Endothelial cell of umbilical vein (primary cell): Measurements from ENCODE around the gene RIMBP2. TPM values are rescaled to one million over a fixed set of nuclear protein-coding genes. Genes with fewer than 3 reads are reported as not detected.

Experiments used
- BruUV-seq: library from RNA; stranded (reverse); fragments of 400-500 nt; replicated peaks from 2 replicates; lab custom pipeline; 2021; lab: Mats Ljungman, UMichigan
- CTCF ChIA-PET: fragments of 300-600, 350-600 bp; sonication (Branson Sonifier 250); formaldehyde crosslinking; loops from one replicate; lab custom pipeline; 2021; ENCODE audit warnings: antibody characterized with exemption, inconsistent platforms; lab: Charles Lee
- POLR2A ChIA-PET: fragments of 300-600, 350-600 bp; sonication (Branson Sonifier 250); formaldehyde crosslinking; loops from one replicate; lab custom pipeline; 2021; ENCODE audit warnings: antibody characterized with exemption, inconsistent platforms; lab: Charles Lee
- DNase-seq: peaks from one replicate; pipeline ENCODE4 v3.0.0-alpha.2; 2011; ENCODE audit warnings: low read depth, low spot score
- FAIRE-seq: peaks from 2 replicates; lab custom pipeline; 2011; peaks lifted over from hg19 to GRCh38; lab: Jason Lieb, UNC
- H2AFZ ChIP-seq: 2 replicates; pipeline ENCODE4 v1.6.0; 2012; ENCODE audit warnings: low read depth, low read length, control low read depth, inconsistent platforms
- H3K27ac ChIP-seq: 2 replicates; pipeline ENCODE4 v1.5.1; 2011; ENCODE audit warnings: low read depth, mild to moderate bottlenecking, control low read depth, low read length, moderate library complexity; ENCODE audit not compliant: insufficient read depth
- H3K27me3 ChIP-seq, 2 experiments: 2 replicates each; pipeline versions ENCODE4 v1.6.0 to v1.6.1; 2011; ENCODE audit warnings: low read length in 2 of 2, mixed read lengths in 1 of 2; ENCODE audit not compliant: control insufficient read depth in 2 of 2, insufficient read depth in 2 of 2
- H3K36me3 ChIP-seq, 2 experiments: 2 replicates in 1 of 2; 3 replicates in 1 of 2; pipeline ENCODE4 v1.5.1; 2011; ENCODE audit warnings: low read length in 2 of 2, mild to moderate bottlenecking in 1 of 2, moderate library complexity in 1 of 2; ENCODE audit not compliant: control insufficient read depth in 2 of 2, insufficient read depth in 2 of 2; ENCODE audit errors: extremely low read depth in 1 of 2
- H3K4me1 ChIP-seq: 3 replicates; pipeline ENCODE4 v1.5.1; 2011; ENCODE audit warnings: mild to moderate bottlenecking, low read length; ENCODE audit not compliant: control insufficient read depth, insufficient read depth; ENCODE audit errors: extremely low read depth
- H3K4me2 ChIP-seq: 2 replicates; pipeline ENCODE4 v1.6.1; 2011; ENCODE audit warnings: low read length, control low read depth, mixed read lengths; ENCODE audit not compliant: insufficient read depth
- H3K4me3 ChIP-seq, 3 experiments: fragments of 200-600 bp in 1 of 3; sonication (generic), shearing (Covaris generic) in 1 of 3; replicated peaks in 1 of 3; 2 replicates each; pipeline ENCODE4 v1.5.1; 2011 to 2016; ENCODE audit warnings: control low read depth in 3 of 3, low read length in 3 of 3, mild to moderate bottlenecking in 2 of 3, inconsistent platforms in 1 of 3, low read depth in 1 of 3, moderate library complexity in 1 of 3; ENCODE audit not compliant: insufficient read depth in 1 of 3
- H3K79me2 ChIP-seq: 2 replicates; pipeline ENCODE4 v1.6.0; 2012; ENCODE audit warnings: low read length, inconsistent platforms; ENCODE audit not compliant: control insufficient read depth, insufficient read depth
- H3K9ac ChIP-seq: replicated peaks from 2 replicates; pipeline ENCODE3; 2011; ENCODE audit warnings: low read length, control low read depth; ENCODE audit not compliant: insufficient read depth; ENCODE audit errors: extremely low read depth
- H3K9me1 ChIP-seq: replicated peaks from 3 replicates; pipeline ENCODE4 v1.6.0; 2011; ENCODE audit warnings: mild to moderate bottlenecking, low read length; ENCODE audit not compliant: control insufficient read depth, insufficient read depth; ENCODE audit errors: extremely low read depth
- H3K9me3 ChIP-seq: replicated peaks from 2 replicates; pipeline ENCODE4 v1.5.1; 2012; ENCODE audit warnings: low read length, inconsistent platforms; ENCODE audit not compliant: control insufficient read depth, insufficient read depth
- H4K20me1 ChIP-seq: replicated peaks from 2 replicates; pipeline ENCODE3; 2011; ENCODE audit warnings: mild to moderate bottlenecking, low read length; ENCODE audit not compliant: control insufficient read depth, insufficient read depth; ENCODE audit errors: extremely low read depth
- MYC ChIP-seq: IDR thresholded peaks from one replicate; pipeline ENCODE4 v1.6.1; 2011; ENCODE audit warnings: mild to moderate bottlenecking, low read depth, low read length
- POLR2AphosphoS5 ChIP-seq: IDR thresholded peaks from 2 replicates; pipeline ENCODE4 v1.6.1; 2012; ENCODE audit warnings: low read depth, mild to moderate bottlenecking, control low read depth, low read length, moderate library complexity; ENCODE audit not compliant: insufficient read depth
- dilution Hi-C: fragments of 300-500 bp; cut with MboI; formaldehyde crosslinking; loops from one replicate; pipeline ENCODE4 v1.15.0; 2019; ENCODE audit warnings: low sequenced_read_pairs; ENCODE audit not compliant: extremely low pct_ligation_motif_present
- intact Hi-C: fragments of 100-400 bp; cut with micrococcal nuclease; formaldehyde crosslinking; loops from one replicate; pipeline ENCODE4 v1.10.0; 2022
- polyA plus RNA-seq, 4 experiments: library from polyadenylated mRNA; depleted of rRNA in 3 of 4; stranded (reverse) in 3 of 4; unstranded in 1 of 4; fragments of >200 nt; gene quantifications; 2 replicates each; pipeline versions ENCODE4 v1.2.1 to v1.2.3, GENCODE V29; 2011 to 2012; ENCODE audit warnings: missing spikeins in 1 of 4
- total RNA-seq: library from RNA; stranded (reverse); gene quantifications from 2 replicates; pipeline ENCODE4 v1.2.3, GENCODE V29; 2021
- TF ChIP-seq, protein P1 (sequence below), 2 donors: IDR thresholded peaks; 1 replicate in 1 of 2; 2 replicates in 1 of 2; pipeline ENCODE4 v1.5.1; 2011; ENCODE audit warnings: low read length in 2 of 2, mild to moderate bottlenecking in 2 of 2, moderate library complexity in 2 of 2, control low read depth in 1 of 2, inconsistent platforms in 1 of 2, low read depth in 1 of 2; ENCODE audit not compliant: insufficient read depth in 1 of 2; ENCODE audit errors: extremely low read depth in 1 of 2

The RIMBP2 gene
- total and polyA plus RNA-seq, 2 donors (not counting 3 experiments of a cell fraction or from before 2014, with no cell fraction given): 0.04 TPM; not detected in 1

DNA sequence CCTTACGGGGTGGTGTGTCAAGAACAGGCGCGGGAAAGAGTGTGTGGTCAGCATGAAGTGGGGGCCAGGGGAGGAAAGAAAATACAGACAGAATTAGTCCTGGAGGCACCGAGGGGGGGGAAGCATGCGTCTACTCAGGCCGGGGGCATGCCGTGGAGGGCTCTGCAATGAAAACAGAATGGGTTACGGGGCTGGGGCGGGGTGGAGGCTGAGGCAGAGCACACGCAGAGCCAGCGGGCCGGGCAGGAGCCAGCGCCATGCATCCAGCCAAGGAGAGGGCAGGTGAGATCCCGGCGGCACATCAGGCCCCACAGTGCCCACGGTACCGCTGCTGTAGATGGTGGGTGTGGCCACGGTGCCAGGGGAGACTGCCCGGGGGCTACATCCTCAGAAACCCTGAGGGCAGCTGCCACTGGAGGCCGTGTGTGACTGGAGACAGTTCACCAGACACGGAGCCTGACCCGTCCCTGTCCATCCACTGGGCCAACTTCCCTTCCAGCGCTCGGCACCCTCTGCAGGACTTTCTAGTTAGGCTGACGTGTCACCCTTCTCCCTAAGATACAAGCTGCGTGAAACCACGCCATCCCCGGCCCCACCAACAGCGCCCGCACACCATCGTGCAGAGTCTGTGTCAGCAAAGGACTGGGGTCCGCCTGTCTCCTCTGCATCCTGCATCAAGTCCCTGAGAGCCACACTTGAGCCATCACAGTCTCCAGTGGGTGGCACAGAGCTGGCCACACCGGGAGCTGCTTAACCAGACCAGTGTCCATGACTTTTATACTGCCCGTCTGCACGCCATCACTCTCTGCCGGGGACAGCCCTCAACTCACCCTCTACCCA lies 291.0 kb downstream of the RIMBP2 start:
- intact Hi-C loops: no loop called here
- CTCF ChIA-PET: no interaction called here
- dilution Hi-C loops: no loop called here

More for the DNA sequence above, 291.0 kb downstream of the RIMBP2 start:
- FAIRE-seq (no peak), DNase-seq (no peak)
- Histone ChIP-seq H3K9ac (no peak overlapping the region), H3K4me1 (no peaks in the 10 kb centered on the region), H3K27ac (no peak overlapping the region), H3K9me1 (no peaks in the 10 kb centered on the region), H3K4me2 (no peak overlapping the region), H2AFZ (no peak overlapping the region), H3K4me3 (no peak overlapping the region), H3K9me3 (peaks cover 11% of the 10 kb centered on the region), H3K27me3 (no peaks in the 10 kb centered on the region), H3K36me3 (no peaks in the 10 kb centered on the region), H3K79me2 (no peaks in the 10 kb centered on the region), H4K20me1 (no peaks in the 10 kb centered on the region)
- BruUV-seq: no TSS peak
- POLR2A ChIA-PET: no interaction called here
- TF ChIP-seq POLR2AphosphoS5 (no peak), MYC (no peak)
- TF ChIP-seq, protein P1, sequence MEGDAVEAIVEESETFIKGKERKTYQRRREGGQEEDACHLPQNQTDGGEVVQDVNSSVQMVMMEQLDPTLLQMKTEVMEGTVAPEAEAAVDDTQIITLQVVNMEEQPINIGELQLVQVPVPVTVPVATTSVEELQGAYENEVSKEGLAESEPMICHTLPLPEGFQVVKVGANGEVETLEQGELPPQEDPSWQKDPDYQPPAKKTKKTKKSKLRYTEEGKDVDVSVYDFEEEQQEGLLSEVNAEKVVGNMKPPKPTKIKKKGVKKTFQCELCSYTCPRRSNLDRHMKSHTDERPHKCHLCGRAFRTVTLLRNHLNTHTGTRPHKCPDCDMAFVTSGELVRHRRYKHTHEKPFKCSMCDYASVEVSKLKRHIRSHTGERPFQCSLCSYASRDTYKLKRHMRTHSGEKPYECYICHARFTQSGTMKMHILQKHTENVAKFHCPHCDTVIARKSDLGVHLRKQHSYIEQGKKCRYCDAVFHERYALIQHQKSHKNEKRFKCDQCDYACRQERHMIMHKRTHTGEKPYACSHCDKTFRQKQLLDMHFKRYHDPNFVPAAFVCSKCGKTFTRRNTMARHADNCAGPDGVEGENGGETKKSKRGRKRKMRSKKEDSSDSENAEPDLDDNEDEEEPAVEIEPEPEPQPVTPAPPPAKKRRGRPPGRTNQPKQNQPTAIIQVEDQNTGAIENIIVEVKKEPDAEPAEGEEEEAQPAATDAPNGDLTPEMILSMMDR (IDR thresholded peaks at IDR 0.05; ENCODE audit: extremely low read depth in 1 of 2, insufficient read depth in 1 of 2, low read depth in 1 of 2, low read length in 2 of 2): no peak
